Cardiac septum (tissue), 1 donor: ENCODE measurements around the gene NABP2. TPM values are rescaled to one million over a fixed set of nuclear protein-coding genes. Genes with fewer than 3 reads are reported as not detected.
"Not testable (repeated sequence)": the region's sequence is repeated elsewhere in the genome, so short reads cannot be mapped to it uniquely, and the experiment has no call there.

Source experiments
- DNase-seq: peaks from one replicate; pipeline ENCODE4 v3.0.0-alpha.2; 2020; ENCODE audit warnings: low spot score
- intact Hi-C: fragments of 100-400 bp; cut with DNase I; formaldehyde crosslinking; loops from one replicate; pipeline ENCODE4 v1.14.0; 2022
- long read RNA-seq: library from polyadenylated mRNA; unstranded; transcript quantifications from one replicate; pipeline ENCODE4 v2.0.0, GENCODE V29; 2021
- total RNA-seq: library from RNA; stranded (reverse); fragmentation: NEBNext Ultra II Directional; extraction: Animal tissue kit (Norgen Biotek cat#: 25700); gene quantifications from one replicate; pipeline ENCODE4 v1.2.1, GENCODE V29; 2021
- donor health status: DM: no; HTN: no; CAD: no.

The NABP2 gene
- 19.6 TPM for total RNA-seq
- long read RNA-seq, transcript NABP2-201 (7 exons, 1,417 nt), result minor isoform, 7 of 18 reads
- long read RNA-seq, transcript NABP2-203 (6 exons, 1,775 nt), result major isoform, 8 of 18 reads
- long read RNA-seq, partial matches to known transcripts, result 1 of 18 reads
- long read RNA-seq, other reads (novel, unspliced or antisense), result 2 of 18 reads

DNA sequence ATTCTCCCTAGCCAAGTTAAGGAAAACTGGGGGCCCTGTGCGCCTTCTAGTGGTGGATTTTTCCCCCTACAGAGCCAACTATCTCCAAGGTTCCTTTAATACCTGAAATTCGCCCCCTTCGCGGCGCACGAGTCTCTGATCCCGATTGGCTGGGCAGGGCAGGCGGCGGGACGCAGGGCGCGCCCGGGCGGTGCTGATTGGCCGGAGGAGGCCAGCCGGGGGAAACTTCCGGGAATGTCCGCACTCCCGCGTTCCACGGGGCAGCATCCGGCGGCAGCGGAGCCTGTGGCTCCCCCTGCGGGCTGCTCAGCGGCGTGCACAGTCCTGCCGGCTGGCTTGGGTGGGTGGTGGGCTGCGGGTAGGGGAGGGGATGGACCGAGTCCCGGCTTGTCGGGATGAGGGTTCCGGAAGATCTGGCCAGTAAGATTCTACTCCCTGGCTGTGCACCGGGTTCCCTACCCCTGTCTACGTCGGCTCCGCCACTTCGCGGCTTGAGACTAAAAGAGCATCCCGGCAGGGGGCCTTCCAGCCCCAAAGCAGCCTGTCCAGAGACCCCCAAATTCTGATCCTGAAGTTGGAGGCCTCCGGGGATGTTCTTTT lies at the start of gene NABP2:
Gene NABP2 (plus strand): TSS at position 241 of the 600 bp plus-strand sequence. CDS start 515 bp downstream, outside the sequence.
- intact Hi-C loops, result loop anchor here (1.0 to 5.0 kb wide), 3 partner anchors 31 to 106 kb away; partner anchors contain the start of genes ANKRD52 and ZC3H10

GRCh38 chr12:56178347-56178746 lies 45.8 kb upstream of the NABP2 start:
- intact Hi-C loops, result no loop called here
- DNase-seq, result no peak

More for the DNA sequence above, at the start of gene NABP2:
- DNase-seq, result peak; percentile 99

GRCh38 chr12:56186957-56187356 lies 37.2 kb upstream of the NABP2 start:
- intact Hi-C loops, result no loop called here

GRCh38 chr12:56188131-56188777 lies 35.9 kb upstream of the NABP2 start:
- intact Hi-C loops, result loop anchor here (2.0 kb wide), 2 partner anchors 29 to 69 kb away; partner anchors contain the start of genes MYL6 and ZC3H10
- DNase-seq, result no peak

More at GRCh38 chr12:56186957-56187356, 37.2 kb upstream of the NABP2 start:
- DNase-seq, result no peak

GRCh38 chr12:56188778-56189098 lies 35.4 kb upstream of the NABP2 start:
- DNase-seq, result no peak
- intact Hi-C loops, result loop anchor here (1.0 to 2.0 kb wide), 3 partner anchors 30 to 70 kb away; partner anchors contain the start of genes MYL6 and ZC3H10

DNA sequence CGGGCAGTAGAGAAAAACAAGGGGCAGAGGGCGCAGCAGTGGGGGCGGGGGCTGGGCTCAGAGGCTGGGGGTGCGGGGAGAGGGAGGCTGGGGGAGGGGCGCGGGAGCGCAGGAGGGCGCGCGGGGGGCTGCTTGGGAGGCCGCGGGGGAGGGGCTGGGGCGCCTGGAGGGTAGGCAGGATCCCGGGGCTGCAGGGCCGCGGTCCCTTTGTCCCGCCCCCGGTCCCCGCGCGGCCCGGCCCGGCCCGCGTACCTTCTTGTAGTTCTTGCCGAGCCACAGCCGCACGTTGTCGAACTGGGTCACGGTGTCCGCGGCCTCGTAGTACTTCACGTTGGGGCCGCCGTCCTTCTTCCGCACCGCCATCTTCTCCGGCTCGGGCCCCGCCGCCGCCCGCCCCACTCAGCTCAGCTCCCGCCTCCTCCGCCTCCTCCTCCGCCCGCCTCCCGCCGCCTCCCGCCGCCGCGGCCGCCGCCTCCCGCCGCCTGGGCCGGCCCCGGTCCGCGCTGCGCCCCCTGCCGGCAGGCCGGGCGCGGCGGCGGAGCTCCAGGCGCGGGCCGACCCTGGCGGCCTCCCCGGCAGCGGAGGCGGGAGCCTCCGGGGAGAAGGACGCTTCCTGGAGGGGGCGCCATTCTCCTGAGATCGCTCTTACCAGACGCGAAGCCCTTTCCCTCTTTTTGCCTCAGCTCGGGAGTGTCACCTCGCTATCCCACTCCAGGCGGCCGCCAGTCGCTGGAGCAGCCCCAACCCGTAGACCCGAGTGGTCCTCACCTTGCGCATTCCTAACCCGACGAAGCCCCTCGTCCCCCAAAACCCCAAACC lies 34.8 kb upstream of the NABP2 start, which contains the start of gene SMARCC2:
Gene SMARCC2 (minus strand): TSS at position 385 of the 819 bp plus-strand sequence. CDS start 22 bp downstream, at position 363.
- DNase-seq, result peak; percentile 94
- intact Hi-C loops, result loop anchor here (1.0 to 2.0 kb wide), 3 partner anchors 31 to 71 kb away; partner anchors contain the start of genes MYL6 and ZC3H10

GRCh38 chr12:56189918-56190694 lies 34.0 kb upstream of the NABP2 start:
- peak; percentile 78 for DNase-seq
- intact Hi-C loops, result loop anchor here (1.0 to 5.0 kb wide), 4 partner anchors 31 to 277 kb away; partner anchors contain the start of genes MYL6, SPRYD4 and ZC3H10

DNA sequence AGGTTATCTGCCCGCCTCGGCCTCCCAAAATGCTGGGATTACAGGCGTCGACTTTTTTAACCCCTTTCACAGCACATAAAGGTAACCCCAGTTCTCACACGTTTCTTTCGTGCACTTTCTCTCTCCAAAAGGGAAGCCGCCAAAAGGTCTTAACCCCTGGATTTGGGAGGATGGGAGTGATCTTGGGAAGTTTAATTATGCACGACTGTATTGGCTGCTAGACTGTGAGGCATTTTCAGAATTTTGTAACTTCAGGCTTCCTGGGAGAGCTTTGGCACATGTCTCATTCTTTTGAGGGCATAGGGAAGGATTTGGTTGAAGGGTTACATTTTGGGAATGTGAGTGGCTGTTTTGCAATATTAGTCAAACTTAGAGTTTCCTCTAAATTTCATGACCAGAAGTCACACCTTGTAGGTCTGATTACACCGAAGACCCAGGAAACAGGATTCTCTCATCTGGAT lies 33.4 kb upstream of the NABP2 start:
- intact Hi-C loops, result loop anchor here (5.0 kb wide), 1 partner anchor 277 kb away; the partner anchor contains the start of gene SPRYD4
- no peak for DNase-seq

DNA sequence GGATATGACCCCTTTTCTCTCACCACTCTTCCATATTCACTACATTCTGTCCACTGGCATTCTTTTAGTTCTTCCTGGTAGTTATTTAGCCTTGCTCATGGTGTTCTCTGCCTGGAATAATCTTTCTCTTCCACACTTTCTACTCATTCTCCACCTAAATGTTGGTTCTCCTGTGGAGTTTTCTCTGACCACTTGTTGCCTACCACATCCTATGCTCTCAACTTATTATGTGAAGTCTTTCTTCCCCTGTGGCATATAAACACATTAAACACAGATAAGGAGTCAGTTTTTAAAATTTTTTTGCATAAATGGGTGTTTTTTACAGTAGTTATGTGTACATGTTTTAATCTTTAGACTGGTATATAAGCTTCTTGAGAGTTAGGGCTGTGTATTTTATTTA lies 31.6 kb upstream of the NABP2 start:
- DNase-seq, result no peak
- intact Hi-C loops, result loop anchor here (5.0 kb wide), 1 partner anchor 275 kb away; the partner anchor contains the start of gene SPRYD4

- DNase-seq, result no peak
- intact Hi-C loops, result loop anchor here (1.0 to 5.0 kb wide), 2 partner anchors 31 to 274 kb away; partner anchors contain the start of genes NABP2 and SPRYD4
Observed at GRCh38 chr12:56193025-56193578, 31.0 kb upstream of the NABP2 start.

GRCh38 chr12:56196818-56197550 lies 27.2 kb upstream of the NABP2 start:
- DNase-seq, intact Hi-C loops: not testable (repeated sequence)

GRCh38 chr12:56197921-56198635 lies 26.1 kb upstream of the NABP2 start:
- no peak for DNase-seq
- intact Hi-C loops, result no loop called here

GRCh38 chr12:56198836-56199235 lies 25.3 kb upstream of the NABP2 start:
- DNase-seq, result no peak
- intact Hi-C loops, result no loop called here

DNA sequence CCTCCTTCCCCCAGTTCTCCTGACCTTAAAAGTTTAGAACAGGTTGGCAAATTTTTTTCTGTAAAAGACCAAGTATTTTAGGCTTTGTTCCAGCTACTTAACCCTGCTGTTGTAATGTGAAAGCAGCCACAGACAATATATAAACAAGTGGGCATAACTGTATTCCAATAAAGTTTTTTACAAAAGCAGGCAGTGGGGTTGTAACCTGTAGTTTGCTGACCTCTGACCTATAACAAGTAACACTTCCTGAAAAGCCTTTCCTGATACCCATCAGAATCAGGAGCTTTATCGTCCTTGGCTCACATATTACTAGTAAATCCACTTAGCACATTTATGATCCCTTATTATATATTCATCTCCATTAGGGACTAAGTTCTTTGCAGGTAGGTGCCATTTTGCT lies 21.8 kb upstream of the NABP2 start:
- intact Hi-C loops, result no loop called here
- no peak for DNase-seq

- intact Hi-C loops, result no loop called here
- DNase-seq, result no peak
Observed at GRCh38 chr12:56202838-56203237, 21.3 kb upstream of the NABP2 start.

- no peak for DNase-seq
- intact Hi-C loops, result no loop called here
Observed at GRCh38 chr12:56204275-56204674, 19.9 kb upstream of the NABP2 start.

GRCh38 chr12:56205445-56205844 lies 18.7 kb upstream of the NABP2 start:
- intact Hi-C loops, result no loop called here
- DNase-seq, result no peak
